H1 (cell line): ENCODE measurements around the gene PPP1R3C. TPM values are rescaled to one million over a fixed set of nuclear protein-coding genes. Genes with fewer than 3 reads are reported as not detected.

Source experiments
- CTCF ChIA-PET: fragments of 300-600 bp; sonication (Branson Sonifier 250); formaldehyde crosslinking; loops from one replicate; lab custom pipeline; 2021; ENCODE audit not compliant: partially characterized antibody; lab: Charles Lee
- POLR2A ChIA-PET: fragments of 300-600 bp; sonication (Branson Sonifier 250); formaldehyde crosslinking; loops from one replicate; lab custom pipeline; 2021; ENCODE audit warnings: inconsistent platforms; ENCODE audit not compliant: partially characterized antibody; lab: Charles Lee
- DNase-seq, 2 experiments: peaks; one replicate each; pipeline versions ENCODE4 v3.0.0 to v3.0.0-alpha.2; 2010 to 2022; ENCODE audit warnings: low spot score in 2 of 2, low read depth in 1 of 2, mixed read lengths in 1 of 2
- FAIRE-seq: peaks from 2 replicates; lab custom pipeline; 2011; peaks lifted over from hg19 to GRCh38; lab: Jason Lieb, UNC
- H2AFZ ChIP-seq: 2 replicates; pipeline ENCODE4 v1.8.1; 2012; ENCODE audit warnings: low read length, inconsistent platforms
- H2AK5ac ChIP-seq: 2 replicates; pipeline ENCODE4 v1.6.1; 2013; ENCODE audit warnings: low read depth, low read length
- H2BK120ac ChIP-seq: replicated peaks from 2 replicates; pipeline ENCODE3; 2013; ENCODE audit warnings: low read depth, low read length, inconsistent platforms
- H2BK12ac ChIP-seq: 2 replicates; pipeline ENCODE4 v1.6.1; 2013; ENCODE audit warnings: low read depth, low read length
- H2BK15ac ChIP-seq: 2 replicates; pipeline ENCODE4 v1.6.1; 2013; ENCODE audit warnings: low read length
- H2BK20ac ChIP-seq: 2 replicates; pipeline ENCODE4 v1.6.1; 2013; ENCODE audit warnings: low read length
- H2BK5ac ChIP-seq: 2 replicates; pipeline ENCODE4 v1.6.1; 2013; ENCODE audit warnings: low read depth, low read length
- H3K14ac ChIP-seq: 2 replicates; pipeline ENCODE4 v1.6.1; 2013; ENCODE audit warnings: inconsistent platforms; ENCODE audit not compliant: insufficient read length
- H3K18ac ChIP-seq: 2 replicates; pipeline ENCODE4 v1.6.1; 2013; ENCODE audit warnings: low read length; ENCODE audit errors: extremely low read depth
- H3K23ac ChIP-seq: 2 replicates; pipeline ENCODE4 v1.6.1; 2013; ENCODE audit warnings: inconsistent platforms; ENCODE audit not compliant: insufficient read length
- H3K23me2 ChIP-seq: 2 replicates; pipeline ENCODE4 v1.6.1; 2013; ENCODE audit warnings: low read depth, low read length
- H3K27ac ChIP-seq: 2 replicates; pipeline ENCODE4 v1.6.1; 2011; ENCODE audit warnings: low read depth, low read length, inconsistent platforms
- H3K27me3 ChIP-seq, 4 experiments: replicated peaks in 1 of 4; 1 replicate in 1 of 4; 2 replicates in 3 of 4; pipeline versions ENCODE4 v1.6.1 to v1.8.1; 2011 to 2013; ENCODE audit warnings: low read length in 3 of 4, mild to moderate bottlenecking in 3 of 4, inconsistent platforms in 2 of 4, mixed read lengths in 2 of 4, moderate library complexity in 1 of 4; ENCODE audit not compliant: control insufficient read depth in 3 of 4, insufficient read depth in 3 of 4; ENCODE audit errors: extremely low read depth in 1 of 4
- H3K36me3 ChIP-seq, 4 experiments: 2 replicates each; pipeline versions ENCODE4 v1.6.1 to v1.8.1; 2011 to 2013; ENCODE audit warnings: mild to moderate bottlenecking in 4 of 4, low read length in 3 of 4, moderate library complexity in 2 of 4, control low read depth in 1 of 4, inconsistent platforms in 1 of 4; ENCODE audit not compliant: insufficient read depth in 4 of 4, control insufficient read depth in 2 of 4
- H3K4ac ChIP-seq: replicated peaks from 2 replicates; pipeline ENCODE3; 2013; ENCODE audit warnings: low read length, low read depth, mixed read lengths, inconsistent platforms; ENCODE audit not compliant: insufficient read length
- H3K4me1 ChIP-seq, 4 experiments: replicated peaks in 1 of 4; 1 replicate in 1 of 4; 2 replicates in 3 of 4; pipeline versions ENCODE4 v1.6.1 to v1.8.1; 2011 to 2013; ENCODE audit warnings: low read length in 3 of 4, inconsistent platforms in 2 of 4, mixed read lengths in 1 of 4; ENCODE audit not compliant: insufficient read depth in 4 of 4, control insufficient read depth in 3 of 4
- H3K4me2 ChIP-seq, 2 experiments: 2 replicates each; pipeline versions ENCODE4 v1.6.1 to v1.8.1; 2011 to 2013; ENCODE audit warnings: low read depth in 2 of 2, low read length in 2 of 2, control low read depth in 1 of 2, inconsistent platforms in 1 of 2, mild to moderate bottlenecking in 1 of 2; ENCODE audit not compliant: insufficient read depth in 1 of 2
- H3K4me3 ChIP-seq, 4 experiments: fragments of 200-600, 300-600 bp in 1 of 4; sonication (generic), shearing (Covaris generic), sonication (Bioruptor Twin) in 1 of 4; 2 replicates each; pipeline versions ENCODE4 v1.5.1 to v1.8.1; 2011 to 2016; ENCODE audit warnings: low read length in 4 of 4, low read depth in 3 of 4, control low read depth in 2 of 4, inconsistent platforms in 2 of 4, mild to moderate bottlenecking in 2 of 4, mixed read lengths in 1 of 4, moderate library complexity in 1 of 4; ENCODE audit not compliant: insufficient read depth in 2 of 4; ENCODE audit errors: extremely low read depth in 1 of 4
- H3K56ac ChIP-seq: replicated peaks from 2 replicates; pipeline ENCODE3; 2013; ENCODE audit warnings: low read depth, mild to moderate bottlenecking, mixed read lengths, low read length, inconsistent platforms; ENCODE audit not compliant: insufficient read length
- H3K79me1 ChIP-seq: 2 replicates; pipeline ENCODE4 v1.6.1; 2013; ENCODE audit warnings: low read depth, low read length, control low read depth
- H3K79me2 ChIP-seq, 2 experiments: 2 replicates each; pipeline versions ENCODE4 v1.6.1 to v1.8.1; 2012 to 2013; ENCODE audit warnings: low read length in 2 of 2, mild to moderate bottlenecking in 2 of 2, inconsistent platforms in 1 of 2; ENCODE audit not compliant: insufficient read depth in 2 of 2, control insufficient read depth in 1 of 2
- H3K9ac ChIP-seq, 4 experiments: replicated peaks in 1 of 4; 1 replicate in 1 of 4; 2 replicates in 3 of 4; pipeline versions ENCODE4 v1.6.1 to v1.8.1; 2011 to 2013; ENCODE audit warnings: low read depth in 3 of 4, low read length in 3 of 4, control low read depth in 2 of 4, mild to moderate bottlenecking in 2 of 4, moderate library complexity in 2 of 4, inconsistent platforms in 1 of 4; ENCODE audit errors: extremely low read depth in 1 of 4
- H3K9me3 ChIP-seq, 2 experiments: 2 replicates each; pipeline versions ENCODE4 v1.6.1 to v1.8.1; 2012 to 2013; ENCODE audit warnings: mild to moderate bottlenecking in 2 of 2, moderate library complexity in 2 of 2, control low read depth in 1 of 2, inconsistent platforms in 1 of 2, low read depth in 1 of 2, low read length in 1 of 2, mixed read lengths in 1 of 2; ENCODE audit not compliant: insufficient read depth in 2 of 2
- H4K20me1 ChIP-seq, 2 experiments: replicated peaks in 1 of 2; 2 replicates each; pipeline versions ENCODE3 to v1.8.1; 2011 to 2013; ENCODE audit warnings: inconsistent platforms in 2 of 2, low read length in 2 of 2, mild to moderate bottlenecking in 1 of 2; ENCODE audit not compliant: insufficient read depth in 2 of 2, control insufficient read depth in 1 of 2
- H4K5ac ChIP-seq: 2 replicates; pipeline ENCODE4 v1.6.1; 2013; ENCODE audit warnings: low read length, low read depth, mixed read lengths, inconsistent platforms; ENCODE audit not compliant: insufficient read length
- H4K8ac ChIP-seq: 2 replicates; pipeline ENCODE4 v1.8.0; 2013; ENCODE audit warnings: mild to moderate bottlenecking, moderate library complexity, low read length, inconsistent platforms; ENCODE audit not compliant: insufficient read depth; ENCODE audit errors: extremely low read depth
- H4K91ac ChIP-seq: replicated peaks from 2 replicates; pipeline ENCODE3; 2013; ENCODE audit warnings: low read length, mixed read lengths, inconsistent platforms; ENCODE audit not compliant: insufficient read length
- BRCA1 ChIP-seq: IDR thresholded peaks from 2 replicates; pipeline ENCODE4 v1.6.1; 2012; ENCODE audit warnings: low read depth, low read length, improper control_type of control experiment
- RFX5 ChIP-seq: IDR thresholded peaks from 2 replicates; pipeline ENCODE4 v1.6.1; 2011; ENCODE audit warnings: low read depth, low read length, improper control_type of control experiment, borderline replicate concordance
- SP1 ChIP-seq: IDR thresholded peaks from 2 replicates; pipeline ENCODE4 v1.6.1; 2011; ENCODE audit warnings: low read depth, low read length
- YY1 ChIP-seq: IDR thresholded peaks from 2 replicates; pipeline ENCODE4 v1.6.1; 2011; ENCODE audit warnings: low read depth, mild to moderate bottlenecking, low read length
- WGBS, 2 experiments: shearing (Covaris generic) in 1 of 2; methylation state at CpG; one replicate each; pipeline versions ENCODE4 v1.1.6 to v1.1.7; 2013 to 2015; ENCODE audit warnings: low lambda C conversion rate in 2 of 2, mixed read lengths in 2 of 2, inconsistent platforms in 1 of 2, low coverage in 1 of 2, missing lambda C conversion rate in 1 of 2; ENCODE audit not compliant: insufficient replicate concordance in 2 of 2, insufficient coverage in 1 of 2, insufficient read length in 1 of 2; ENCODE audit errors: extremely low coverage in 1 of 2, missing lambda C conversion rate in 1 of 2; 5-methylcytosine and 5-hydroxymethylcytosine counted together
- polyA plus RNA-seq, 7 experiments: library from polyadenylated mRNA; depleted of rRNA in 3 of 7; stranded (reverse) in 5 of 7; unstranded in 2 of 7; fragments of >200 nt in 5 of 7; fragments of 200-250 nt in 2 of 7; gene quantifications; 1 replicate in 5 of 7; 2 replicates in 1 of 7; 4 replicates in 1 of 7; pipeline versions ENCODE4 v1.2.1 to v1.2.3, GENCODE V29; 2011 to 2013; ENCODE audit warnings: missing spikeins in 2 of 7, mixed read lengths in 2 of 7
- total RNA-seq: library from RNA; stranded (reverse); fragmentation: NEBNext Ultra II Directional; extraction: Animal tissue kit (Norgen Biotek cat#: 25700); gene quantifications from 2 replicates; pipeline ENCODE4 v1.2.1, GENCODE V29; 2021

Gene PPP1R3C
- total and polyA plus RNA-seq, 2 of the 8 experiments (the other 6 are each of a cell fraction or from before 2014, with no cell fraction given) = 1.3 TPM

DNA sequence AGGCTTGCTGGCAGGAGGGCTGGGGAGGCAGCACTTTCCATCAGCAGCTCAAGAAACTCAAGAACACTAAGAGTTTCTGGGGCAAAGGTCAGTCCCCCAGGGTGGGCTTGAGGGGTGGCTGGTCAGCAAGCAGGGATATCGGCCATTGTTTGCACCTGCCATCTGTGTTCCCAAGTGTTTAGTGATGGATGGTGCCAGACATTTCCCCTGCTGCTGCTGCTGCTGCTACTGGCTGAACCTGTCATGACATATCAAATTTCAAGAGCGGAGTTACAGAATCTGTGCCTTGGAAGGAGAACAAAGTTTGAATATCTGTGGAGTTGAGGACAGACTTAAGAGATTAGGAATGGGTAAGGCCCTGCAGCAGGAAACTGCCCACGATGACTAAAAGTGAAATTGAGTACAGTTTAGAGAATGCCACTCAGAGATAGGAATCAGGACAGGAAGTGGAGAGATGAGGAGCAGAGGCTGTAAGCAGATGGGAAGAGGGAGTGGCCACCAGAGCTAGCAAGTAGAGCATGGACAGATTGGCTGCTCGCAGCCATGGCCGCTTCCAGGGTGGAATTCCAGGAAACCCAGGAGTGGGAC is 39.2 kb upstream of the PPP1R3C start:
- Histone ChIP-seq H3K4ac (no peak overlapping the region), H2BK20ac (peak overlapping the region; percentile 74; the same call in 1 of the 2 replicates), H4K20me1 (no peaks in the 10 kb centered on the region), H2BK15ac (peak overlapping the region; percentile 63), H3K14ac (no peak overlapping the region), H3K9ac (no peak overlapping the region), H3K36me3 (no peaks in the 10 kb centered on the region), H4K91ac (no peak overlapping the region), H3K4me2 (peak overlapping the region in 1 of 2 experiments; percentile 10; a peak in 2 of 4 replicates), H2AFZ (peak overlapping the region; percentile 67; the same call in 1 of the 2 replicates), H3K9me3 (no peaks in the 10 kb centered on the region), H3K23me2 (no peaks in the 10 kb centered on the region), H2BK12ac (no peak overlapping the region), H4K5ac (no peak overlapping the region), H3K27ac (no peak overlapping the region), H2AK5ac (no peak overlapping the region), H4K8ac (no peak overlapping the region), H3K56ac (no peak overlapping the region), H3K79me2 (no peaks in the 10 kb centered on the region), H3K27me3 (no peaks in the 10 kb centered on the region), H3K4me1 (peaks cover 0 to 7% (median 2%) of the 10 kb centered on the region in 4 experiments; a peak in 5 of 7 replicates), H3K18ac (no peak overlapping the region), H3K79me1 (no peaks in the 10 kb centered on the region), H3K4me3 (no peak overlapping the region), H2BK5ac (no peak overlapping the region; the same call in 1 of the 2 replicates), H3K23ac (no peak overlapping the region), H2BK120ac (no peak overlapping the region)
- DNase-seq (no peak), FAIRE-seq (no peak)
- POLR2A ChIA-PET = no interaction called here
- WGBS, 2 experiments = 89% methylated on average over 5 of the region's 5 CpGs; no CpG with 5 or more reads in 1 of the 2 experiments
- no peak for TF ChIP-seq RFX5
- TF ChIP-seq YY1 = 0 out of 2 replicates have a peak, but pooled peaks have one; percentile 13
- no peak for TF ChIP-seq SP1
- no peak for TF ChIP-seq BRCA1
- CTCF ChIA-PET = interaction anchor here (0.9 to 9.2 kb wide), 5 partner anchors 10 to 902 kb away, joined by 3 to 51 read pairs (median 3); partner anchors contain the start of gene PPP1R3C
